Prostate gland (tissue), 2 donors: ENCODE results near the gene HEBP2. TPM values are rescaled to one million over a fixed set of nuclear protein-coding genes. Genes with fewer than 3 reads are reported as not detected.

Experiments used
- DNase-seq: peaks from one replicate; pipeline ENCODE4 v3.0.0-alpha.2; 2019; ENCODE audit warnings: low spot score
- H3K27ac ChIP-seq, 2 donors: fragments of 200-600 bp; sonication (generic); 2 replicates each; pipeline ENCODE4 v1.5.1; 2017 to 2019
- H3K27me3 ChIP-seq: fragments of 200-600 bp; sonication (generic); replicated peaks from 2 replicates; pipeline ENCODE4 v1.5.1; 2019; ENCODE audit not compliant: insufficient read depth
- H3K36me3 ChIP-seq, 2 donors: fragments of 200-600 bp; sonication (generic); 1 replicate in 1 of 2; 2 replicates in 1 of 2; pipeline versions ENCODE4 v1.5.1 to v1.8.1; 2017 to 2019
- H3K4me1 ChIP-seq: fragments of 200-600 bp; sonication (generic); replicated peaks from 2 replicates; pipeline ENCODE4 v1.5.1; 2019
- H3K4me3 ChIP-seq, 2 donors: fragments of 200-600 bp; sonication (generic); 2 replicates each; pipeline ENCODE4 v1.5.1; 2017 to 2019
- H3K9me3 ChIP-seq: fragments of 200-600 bp; sonication (generic); 2 replicates; pipeline ENCODE4 v1.5.1; 2017
- CTCF ChIP-seq, 4 experiments: fragments of 200-600 bp in 2 of 4; fragments of 450-650 bp in 2 of 4; sonication (generic) in 2 of 4; IDR thresholded peaks; 1 replicate in 3 of 4; 2 replicates in 1 of 4; pipeline ENCODE4 v1.5.1; 2016 to 2019; ENCODE audit warnings: antibody characterized with exemption in 4 of 4, mild to moderate bottlenecking in 2 of 4, moderate library complexity in 2 of 4
- POLR2A ChIP-seq: fragments of 450-650 bp; IDR thresholded peaks from one replicate; pipeline ENCODE4 v1.6.1; 2016; ENCODE audit warnings: antibody characterized with exemption, mild to moderate bottlenecking
- POLR2AphosphoS5 ChIP-seq: sonication (generic); formaldehyde crosslinking; IDR thresholded peaks from one replicate; pipeline ENCODE4 v1.6.1; 2017; ENCODE audit warnings: antibody characterized with exemption
- WGBS: methylation state at CpG from one replicate; pipeline ENCODE4 v1.1.5; 2018; 5-methylcytosine and 5-hydroxymethylcytosine counted together
- intact Hi-C: fragments of 100-400 bp; cut with DNase I; formaldehyde crosslinking; loops from one replicate; pipeline ENCODE4 v1.14.2; 2022
- total RNA-seq, 2 donors: library from RNA; depleted of rRNA; stranded (reverse); fragments of >200 nt; gene quantifications; one replicate each; pipeline ENCODE4 v1.1.0, GENCODE V29; 2016

HEBP2 gene
- total RNA-seq, 2 donors from 2014 or later = 95.4 to 187 TPM

GRCh38 chr6:138428944-138429598 is 25.0 kb downstream of the HEBP2 start:
- no peak for DNase-seq
- Histone ChIP-seq H3K4me1 (no peaks in the 10 kb centered on the region), H3K9me3 (no peaks in the 10 kb centered on the region), H3K27ac (no peak overlapping the region), H3K4me3 (no peak overlapping the region), H3K27me3 (no peaks in the 10 kb centered on the region), H3K36me3 (no peaks in the 10 kb centered on the region)
- intact Hi-C loops = loop anchor here (5.0 to 10.0 kb wide), 3 partner anchors 93 to 336 kb away; no protein-coding TSS in a partner anchor
- TF ChIP-seq CTCF (IDR thresholded peaks at IDR 0.05) (peak; percentile 34 to 79 (median 72)), POLR2AphosphoS5 (peak; percentile 11), POLR2A (no peak)
- 22% methylated on average over 8 of the region's 8 CpGs for WGBS

DNA sequence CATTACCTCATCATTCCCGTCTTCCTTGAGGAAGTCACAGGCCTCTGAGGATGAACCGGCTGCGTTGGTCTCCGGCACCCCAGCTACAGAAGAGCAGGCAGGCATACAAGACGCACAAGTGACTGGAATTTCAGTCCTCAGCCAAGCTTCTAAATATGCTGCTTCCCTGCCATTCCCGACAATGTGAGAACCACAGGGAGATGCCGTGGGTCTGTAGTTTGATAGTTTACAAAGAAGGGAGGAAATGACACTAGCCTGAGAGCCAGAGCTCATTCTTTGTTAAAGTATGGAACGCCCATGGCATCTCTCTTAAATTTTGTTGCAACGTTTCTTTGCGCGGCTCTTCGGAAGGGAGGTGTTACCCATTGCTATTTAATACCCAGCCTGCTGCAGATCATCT is 25.7 kb downstream of the HEBP2 start:
- no peak for DNase-seq
- no peak overlapping the region for H3K4me3 ChIP-seq
- WGBS = 66% methylated on average over 12 of the region's 12 CpGs
- H3K27ac ChIP-seq = no peak overlapping the region
- no peaks in the 10 kb centered on the region for H3K9me3 ChIP-seq
- TF ChIP-seq POLR2AphosphoS5 (no peak), POLR2A (no peak), CTCF (IDR thresholded peaks at IDR 0.05) (no peak)
- intact Hi-C loops = loop anchor here (5.0 to 10.0 kb wide), 3 partner anchors 93 to 335 kb away; no protein-coding TSS in a partner anchor
- no peaks in the 10 kb centered on the region for H3K4me1 ChIP-seq
- no peaks in the 10 kb centered on the region for H3K36me3 ChIP-seq
- H3K27me3 ChIP-seq = no peaks in the 10 kb centered on the region

GRCh38 chr6:138430361-138431145 is 26.5 kb downstream of the HEBP2 start:
- Histone ChIP-seq H3K27me3 (no peaks in the 10 kb centered on the region), H3K36me3 (no peaks in the 10 kb centered on the region), H3K4me3 (no peak overlapping the region), H3K27ac (no peak overlapping the region), H3K4me1 (no peaks in the 10 kb centered on the region), H3K9me3 (no peaks in the 10 kb centered on the region)
- intact Hi-C loops = no loop called here
- 94% methylated on average over 29 of the region's 29 CpGs for WGBS
- no peak for TF ChIP-seq CTCF (IDR thresholded peaks at IDR 0.05)
- TF ChIP-seq POLR2AphosphoS5 = no peak
- no peak for TF ChIP-seq POLR2A
- DNase-seq = no peak

- Histone ChIP-seq H3K27ac (no peak overlapping the region), H3K4me3 (no peak overlapping the region), H3K4me1 (no peaks in the 10 kb centered on the region), H3K27me3 (no peaks in the 10 kb centered on the region), H3K36me3 (no peaks in the 10 kb centered on the region), H3K9me3 (no peaks in the 10 kb centered on the region)
- intact Hi-C loops = no loop called here
- TF ChIP-seq CTCF (IDR thresholded peaks at IDR 0.05) (no peak), POLR2A (no peak), POLR2AphosphoS5 (no peak)
- 90% methylated on average over 18 of the region's 19 CpGs for WGBS
- no peak for DNase-seq
Measured at GRCh38 chr6:138431256-138432062, 27.4 kb downstream of the HEBP2 start.
